HepG2 (cell line): ENCODE measurements around the gene STK39. TPM values are rescaled to one million over a fixed set of nuclear protein-coding genes. Genes with fewer than 3 reads are reported as not detected.

ENCODE experiments used
- ATAC-seq: fragments of 200-7000 bp; cut with Tn5 transposase; 3 replicates; pipeline ENCODE4 v1.9.1; 2020; ENCODE audit warnings: mild to moderate bottlenecking, moderate library complexity
- BruUV-seq: library from RNA; stranded (reverse); fragments of 400-500 nt; replicated peaks from 2 replicates; lab custom pipeline; 2021; lab: Mats Ljungman, UMichigan
- CTCF ChIA-PET: fragments of 300-600 bp; formaldehyde crosslinking; extraction: SDS; loops from one replicate; lab custom pipeline; 2021; ENCODE audit warnings: low total read pairs, inconsistent platforms, low intra/inter-chr PET ratio; lab: Yijun Ruan, JAX
- POLR2A ChIA-PET: fragments of 350-600 bp; sonication (Branson Sonifier 250); formaldehyde crosslinking; loops from one replicate; lab custom pipeline; 2020; ENCODE audit warnings: antibody characterized with exemption, inconsistent platforms; lab: Yijun Ruan, JAX
- DNase-seq: peaks from one replicate; pipeline ENCODE4 v3.0.0-alpha.2; 2015; ENCODE audit warnings: low spot score
- FAIRE-seq: peaks from 3 replicates; lab custom pipeline; 2011; peaks lifted over from hg19 to GRCh38; lab: Jason Lieb, UNC
- H2AFZ ChIP-seq: one replicate; pipeline ENCODE4 v1.6.1; 2011; ENCODE audit warnings: low read length, inconsistent platforms
- H3K27ac ChIP-seq: fragments of 300-600 bp; 3 replicates; pipeline ENCODE4 v1.8.0; 2011; ENCODE audit warnings: mixed run types, mild to moderate bottlenecking, mixed read lengths, low read length, inconsistent platforms; ENCODE audit not compliant: insufficient read depth; ENCODE audit errors: extremely low read length
- H3K27me3 ChIP-seq, 2 experiments: fragments of 200-600 bp in 1 of 2; 2 replicates in 1 of 2; 3 replicates in 1 of 2; pipeline versions ENCODE4 v1.6.0 to v1.8.0; 2011; ENCODE audit warnings: low read length in 2 of 2, mild to moderate bottlenecking in 2 of 2, moderate library complexity in 2 of 2, inconsistent platforms in 1 of 2; ENCODE audit not compliant: insufficient read depth in 2 of 2, control insufficient read depth in 1 of 2
- H3K36me3 ChIP-seq, 2 experiments: fragments of 200-600 bp in 1 of 2; replicated peaks in 1 of 2; 2 replicates in 1 of 2; 3 replicates in 1 of 2; pipeline versions ENCODE4 v1.5.1 to v1.8.0; 2011; ENCODE audit warnings: low read length in 2 of 2, inconsistent platforms in 1 of 2; ENCODE audit not compliant: insufficient read depth in 2 of 2, control insufficient read depth in 1 of 2
- H3K4me1 ChIP-seq: 2 replicates; pipeline ENCODE4 v1.5.1; 2012; ENCODE audit warnings: low read length, inconsistent platforms; ENCODE audit not compliant: insufficient read depth
- H3K4me2 ChIP-seq: 2 replicates; pipeline ENCODE4 v1.6.0; 2011; ENCODE audit warnings: low read depth, low read length, inconsistent platforms
- H3K4me3 ChIP-seq, 3 experiments: fragments of 200-600 bp in 1 of 3; sonication (generic), shearing (Covaris generic) in 1 of 3; replicated peaks in 1 of 3; 2 replicates each; pipeline ENCODE4 v1.5.1; 2011 to 2016; ENCODE audit warnings: low read length in 3 of 3, inconsistent platforms in 2 of 3, low read depth in 2 of 3, mild to moderate bottlenecking in 2 of 3, control low read depth in 1 of 3, mixed read lengths in 1 of 3; ENCODE audit not compliant: insufficient read depth in 1 of 3
- H3K79me2 ChIP-seq: one replicate; pipeline ENCODE4 v1.6.1; 2011; ENCODE audit warnings: low read length, inconsistent platforms; ENCODE audit not compliant: insufficient read depth
- H3K9ac ChIP-seq: 2 replicates; pipeline ENCODE4 v1.6.0; 2011; ENCODE audit warnings: mild to moderate bottlenecking, low read depth, low read length, inconsistent platforms; ENCODE audit not compliant: insufficient read depth
- H3K9me3 ChIP-seq: 2 replicates; pipeline ENCODE4 v1.5.1; 2012; ENCODE audit warnings: mild to moderate bottlenecking, low read length
- H4K20me1 ChIP-seq: 2 replicates; pipeline ENCODE4 v1.6.0; 2011; ENCODE audit warnings: inconsistent platforms, mild to moderate bottlenecking, low read length, moderate library complexity; ENCODE audit not compliant: insufficient read depth
- ARID2 ChIP-seq: sonication (generic); formaldehyde crosslinking; IDR thresholded peaks from 2 replicates; pipeline ENCODE4 v1.8.1; 2022; ENCODE audit warnings: mild to moderate bottlenecking, missing genetic modification reagents, borderline replicate concordance
- DRAP1 ChIP-seq: IDR thresholded peaks from 2 replicates; pipeline ENCODE4 v1.6.1; 2016; ENCODE audit warnings: missing genetic modification reagents, missing compliant biosample characterization
- FOXM1 ChIP-seq: sonication (generic); formaldehyde crosslinking; IDR thresholded peaks from 2 replicates; pipeline ENCODE4 v1.5.0; 2020; ENCODE audit warnings: missing genetic modification reagents
- ISL2 ChIP-seq: sonication (generic); formaldehyde crosslinking; IDR thresholded peaks from 2 replicates; pipeline ENCODE4 v1.5.0; 2020; ENCODE audit warnings: missing genetic modification reagents
- MBNL3 ChIP-seq: fragments of 250-450 bp; sonication (Bioruptor Pico); conservative IDR thresholded peaks from 2 replicates; pipeline ENCODE4 v1.8.0; 2022; ENCODE audit warnings: mild to moderate bottlenecking, inconsistent platforms
- PHF8 ChIP-seq: sonication (generic); formaldehyde crosslinking; IDR thresholded peaks from 2 replicates; pipeline ENCODE4 v1.5.0; 2020; ENCODE audit warnings: missing genetic modification reagents
- SIN3A ChIP-seq: IDR thresholded peaks from 2 replicates; pipeline ENCODE4 v1.6.1; 2011; ENCODE audit warnings: low read depth, mild to moderate bottlenecking, control low read depth, low read length, borderline replicate concordance
- THAP11 ChIP-seq: IDR thresholded peaks from 2 replicates; pipeline ENCODE4 v1.6.1; 2016; ENCODE audit warnings: missing biosample characterization, missing genetic modification reagents
- YY1 ChIP-seq: IDR thresholded peaks from 2 replicates; pipeline ENCODE4 v1.6.1; 2011; ENCODE audit warnings: low read length, low read depth, moderate library complexity, mild to moderate bottlenecking; ENCODE audit not compliant: insufficient read depth, insufficient replicate concordance
- ZFYVE20 ChIP-seq: sonication (generic); formaldehyde crosslinking; IDR thresholded peaks from 2 replicates; pipeline ENCODE4 v1.8.0; 2023; ENCODE audit warnings: low read depth, mild to moderate bottlenecking, moderate library complexity, missing genetic modification reagents, borderline replicate concordance
- ZNF280D ChIP-seq: sonication (generic); formaldehyde crosslinking; IDR thresholded peaks from 2 replicates; pipeline ENCODE4 v1.5.1; 2020; ENCODE audit warnings: mild to moderate bottlenecking, missing genetic modification reagents
- ZNF33A ChIP-seq: sonication (generic); formaldehyde crosslinking; IDR thresholded peaks from 2 replicates; pipeline ENCODE4 v1.5.1; 2020; ENCODE audit warnings: missing genetic modification reagents, mild to moderate bottlenecking, moderate library complexity, borderline replicate concordance
- ZNF552 ChIP-seq: sonication (generic); formaldehyde crosslinking; IDR thresholded peaks from 2 replicates; pipeline ENCODE4 v1.9.0; 2022; ENCODE audit warnings: missing genetic modification reagents, mild to moderate bottlenecking, borderline replicate concordance
- ZNF577 ChIP-seq: sonication (generic); formaldehyde crosslinking; IDR thresholded peaks from 2 replicates; pipeline ENCODE4 v1.4.0; 2020; ENCODE audit warnings: mild to moderate bottlenecking, low read depth, missing genetic modification reagents, borderline replicate concordance
- WGBS: methylation state at CpG from one replicate; pipeline ENCODE4 v1.1.6; 2017; ENCODE audit warnings: low lambda C conversion rate; 5-methylcytosine and 5-hydroxymethylcytosine counted together
- in situ Hi-C: cut with HindIII; loops from 2 replicates; pipeline ENCODE4 v1.10.0; 2017; ENCODE audit warnings: low pct_unique_long_range_greater_than_20kb; ENCODE audit not compliant: extremely low pct_ligation_motif_present
- intact Hi-C: fragments of 100-400 bp; cut with micrococcal nuclease; formaldehyde crosslinking; loops from one replicate; pipeline ENCODE4 v1.10.0; 2022; ENCODE audit not compliant: unreplicated experiment
- polyA plus RNA-seq, 8 experiments: library from polyadenylated mRNA; depleted of rRNA in 3 of 8; stranded (reverse) in 7 of 8; unstranded in 1 of 8; fragments of >200 nt; fragmentation: Illumina TruSeq in 4 of 8; extraction: Trizol in 4 of 8; gene quantifications; 2 replicates each; pipeline versions ENCODE4 v1.2.1 to v1.2.3, GENCODE V29; 2011 to 2016; ENCODE audit warnings: low read depth in 4 of 8, missing spikeins in 1 of 8, mixed read lengths in 1 of 8; ENCODE audit not compliant: insufficient read depth in 1 of 8
- total RNA-seq, 5 experiments: library from RNA; depleted of rRNA; stranded (reverse); fragments of >200 nt; fragmentation: Illumina TruSeq; extraction: Trizol; gene quantifications; 2 replicates each; pipeline ENCODE4 v1.2.3, GENCODE V29; 2016; ENCODE audit warnings: low read depth in 1 of 5
- TF ChIP-seq, protein P1 (sequence below): sonication (generic); formaldehyde crosslinking; IDR thresholded peaks from 2 replicates; pipeline ENCODE4 v1.5.1; 2020; ENCODE audit warnings: missing genetic modification reagents, mild to moderate bottlenecking, borderline replicate concordance
- TF ChIP-seq, protein P2 (sequence below): fragments of 450-650 bp; IDR thresholded peaks from 2 replicates; pipeline ENCODE4 v1.6.1; 2017

The STK39 gene
- total and polyA plus RNA-seq, 2 of the 13 experiments (the other 11 are each of a cell fraction or from before 2014, with no cell fraction given): 27.3 to 38.4 TPM

DNA sequence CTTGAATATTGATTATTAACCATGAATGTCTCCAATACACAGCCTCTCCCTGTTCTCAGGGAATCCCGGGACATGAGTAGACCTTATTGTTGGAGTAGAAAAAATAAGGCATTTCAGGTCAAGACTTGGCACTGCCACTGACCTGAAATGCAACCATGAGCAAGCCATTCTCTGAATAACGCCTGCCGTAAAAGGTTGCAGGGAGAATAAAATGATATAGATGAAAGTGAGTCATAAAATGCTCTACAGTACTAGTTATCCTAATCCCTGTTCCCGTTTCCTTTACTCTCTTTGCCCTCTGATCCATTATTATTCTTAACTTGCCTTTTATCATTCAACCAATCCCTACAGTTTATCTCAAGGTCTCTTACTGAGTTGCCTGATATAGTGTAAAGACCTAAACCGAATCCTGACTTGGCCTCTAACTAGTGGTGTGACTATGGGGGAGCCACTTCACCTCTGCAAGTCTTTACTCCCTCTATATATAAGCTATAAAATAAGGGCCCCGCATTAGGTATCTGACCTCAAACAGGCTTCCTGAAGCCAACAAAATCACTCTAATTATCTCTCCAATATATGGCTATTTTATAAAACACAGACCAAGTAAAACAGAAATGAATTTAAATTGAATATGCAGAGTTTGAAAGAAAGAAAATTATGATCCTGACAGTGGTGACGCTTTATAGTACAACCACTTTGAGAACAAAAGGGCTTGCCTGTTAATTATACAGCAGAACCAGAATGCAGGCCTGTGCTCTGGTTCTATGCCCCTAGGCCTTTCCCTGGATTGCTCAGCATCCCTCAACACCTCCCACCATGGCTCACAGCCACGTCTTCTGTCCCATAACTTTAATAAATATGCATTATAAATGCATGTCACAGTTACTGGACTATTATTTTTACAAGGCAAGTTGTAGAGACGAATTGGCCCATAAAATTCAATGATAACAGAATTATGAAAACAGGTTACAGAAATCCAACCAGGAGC is 183.1 kb downstream of the STK39 start:
- ChIA-PET CTCF (no interaction called here), POLR2A (no interaction called here)
- no peaks in the 10 kb centered on the region for H3K27me3 ChIP-seq
- no peak overlapping the region for H3K4me2 ChIP-seq
- in situ Hi-C loops: no loop called here
- no peak for ATAC-seq
- no peaks in the 10 kb centered on the region for H3K79me2 ChIP-seq
- BruUV-seq: no TSS peak
- no peaks in the 10 kb centered on the region for H3K9me3 ChIP-seq
- H2AFZ ChIP-seq: no peak overlapping the region
- H3K27ac ChIP-seq: no peak overlapping the region
- no peak overlapping the region for H3K4me3 ChIP-seq
- intact Hi-C loops: no loop called here
- no peaks in the 10 kb centered on the region for H4K20me1 ChIP-seq
- peaks cover 11 to 57% of the 10 kb centered on the region in 2 experiments for H3K36me3 ChIP-seq
- peaks cover 14% of the 10 kb centered on the region; the same call in 1 of the 2 replicates for H3K4me1 ChIP-seq
- WGBS: 98% methylated on average over 9 of the region's 9 CpGs
- DNase-seq: no peak
- no peak overlapping the region for H3K9ac ChIP-seq
- no peak for FAIRE-seq
- TF ChIP-seq ZNF280D (CRISPR knock-in tag) (no peak), ISL2 (CRISPR knock-in tag) (no peak), ZFYVE20 (CRISPR knock-in tag) (no peak), DRAP1 (CRISPR knock-in tag) (no peak), PHF8 (CRISPR knock-in tag) (no peak), ZNF33A (no peak), MBNL3 (CRISPR knock-in tag) (no peak), ARID2 (CRISPR knock-in tag) (no peak), SIN3A (no peak), THAP11 (CRISPR knock-in tag) (no peak), ZNF577 (no peak), YY1 (no peak), ZNF552 (CRISPR knock-in tag) (no peak), FOXM1 (no peak)
- TF ChIP-seq, protein P1, sequence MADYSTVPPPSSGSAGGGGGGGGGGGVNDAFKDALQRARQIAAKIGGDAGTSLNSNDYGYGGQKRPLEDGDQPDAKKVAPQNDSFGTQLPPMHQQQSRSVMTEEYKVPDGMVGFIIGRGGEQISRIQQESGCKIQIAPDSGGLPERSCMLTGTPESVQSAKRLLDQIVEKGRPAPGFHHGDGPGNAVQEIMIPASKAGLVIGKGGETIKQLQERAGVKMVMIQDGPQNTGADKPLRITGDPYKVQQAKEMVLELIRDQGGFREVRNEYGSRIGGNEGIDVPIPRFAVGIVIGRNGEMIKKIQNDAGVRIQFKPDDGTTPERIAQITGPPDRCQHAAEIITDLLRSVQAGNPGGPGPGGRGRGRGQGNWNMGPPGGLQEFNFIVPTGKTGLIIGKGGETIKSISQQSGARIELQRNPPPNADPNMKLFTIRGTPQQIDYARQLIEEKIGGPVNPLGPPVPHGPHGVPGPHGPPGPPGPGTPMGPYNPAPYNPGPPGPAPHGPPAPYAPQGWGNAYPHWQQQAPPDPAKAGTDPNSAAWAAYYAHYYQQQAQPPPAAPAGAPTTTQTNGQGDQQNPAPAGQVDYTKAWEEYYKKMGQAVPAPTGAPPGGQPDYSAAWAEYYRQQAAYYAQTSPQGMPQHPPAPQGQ (CRISPR knock-in tag): no peak
- TF ChIP-seq, protein P2, sequence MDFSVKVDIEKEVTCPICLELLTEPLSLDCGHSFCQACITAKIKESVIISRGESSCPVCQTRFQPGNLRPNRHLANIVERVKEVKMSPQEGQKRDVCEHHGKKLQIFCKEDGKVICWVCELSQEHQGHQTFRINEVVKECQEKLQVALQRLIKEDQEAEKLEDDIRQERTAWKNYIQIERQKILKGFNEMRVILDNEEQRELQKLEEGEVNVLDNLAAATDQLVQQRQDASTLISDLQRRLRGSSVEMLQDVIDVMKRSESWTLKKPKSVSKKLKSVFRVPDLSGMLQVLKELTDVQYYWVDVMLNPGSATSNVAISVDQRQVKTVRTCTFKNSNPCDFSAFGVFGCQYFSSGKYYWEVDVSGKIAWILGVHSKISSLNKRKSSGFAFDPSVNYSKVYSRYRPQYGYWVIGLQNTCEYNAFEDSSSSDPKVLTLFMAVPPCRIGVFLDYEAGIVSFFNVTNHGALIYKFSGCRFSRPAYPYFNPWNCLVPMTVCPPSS: no peak
